Measurements from ENCODE around the gene TAOK3.

The TAOK3 gene

GRCh38 chr12:118183155-118183554, 189.6 kb downstream of the TAOK3 start:
- H3K79me2 ChIP-seq (ENCODE audit: insufficient read depth, low read length), result no peaks in the 10 kb centered on the region
- H3K4me3 ChIP-seq (ENCODE audit: low read length, poor library complexity, severe bottlenecking), result no peak overlapping the region
- no peaks in the 10 kb centered on the region for H3F3A ChIP-seq (ENCODE audit: low read depth)
- H4K20me1 ChIP-seq (ENCODE audit: insufficient read depth, low read length, poor library complexity, severe bottlenecking), result peaks cover 11% of the 10 kb centered on the region
- H3K4me1 ChIP-seq (ENCODE audit: insufficient read depth, low read length, poor library complexity, severe bottlenecking), result peaks cover 7% of the 10 kb centered on the region
- TF ChIP-seq CTCF (conservative IDR thresholded peaks at IDR 0.05; ENCODE audit: low read length) (no peak), EZH2phosphoT487 (IDR thresholded peaks at IDR 0.05; ENCODE audit: borderline replicate concordance) (no peak)
- no peaks in the 10 kb centered on the region for H3K27me3 ChIP-seq (ENCODE audit: insufficient read depth, low read length, poor library complexity, severe bottlenecking)
- peaks cover 58% of the 10 kb centered on the region; the same call in 1 of the 2 replicates for H3K36me3 ChIP-seq (ENCODE audit: insufficient read depth, low read length)
- H2AFZ ChIP-seq (ENCODE audit: low read length), result no peak overlapping the region
- H3K9me2 ChIP-seq (replicated peaks; ENCODE audit: low read depth, low read length), result no peaks in the 10 kb centered on the region
- no peak overlapping the region for H3K4me2 ChIP-seq (ENCODE audit: low read depth, low read length, poor library complexity, severe bottlenecking)
- no peaks in the 10 kb centered on the region for H3K9me3 ChIP-seq (ENCODE audit: insufficient read depth, low read depth, low read length)
- H3K9ac ChIP-seq (ENCODE audit: low read depth, low read length, poor library complexity, severe bottlenecking), result no peak overlapping the region

GRCh38 chr12:118175823-118176447, 196.8 kb downstream of the TAOK3 start:
- no peaks in the 10 kb centered on the region for H3K27me3 ChIP-seq (ENCODE audit: insufficient read depth, low read length, poor library complexity, severe bottlenecking)
- no peaks in the 10 kb centered on the region for H3K4me1 ChIP-seq (ENCODE audit: insufficient read depth, low read length, poor library complexity, severe bottlenecking)
- no peak overlapping the region for H3K4me2 ChIP-seq (ENCODE audit: low read depth, low read length, poor library complexity, severe bottlenecking)
- no peak overlapping the region for H2AFZ ChIP-seq (ENCODE audit: low read length)
- no peak overlapping the region for H3K9ac ChIP-seq (ENCODE audit: low read depth, low read length, poor library complexity, severe bottlenecking)
- no peaks in the 10 kb centered on the region for H3K9me3 ChIP-seq (ENCODE audit: insufficient read depth, low read depth, low read length)
- H3F3A ChIP-seq (ENCODE audit: low read depth), result no peaks in the 10 kb centered on the region
- H3K36me3 ChIP-seq (ENCODE audit: insufficient read depth, low read length), result peaks cover 86% of the 10 kb centered on the region
- H3K4me3 ChIP-seq (ENCODE audit: low read length, poor library complexity, severe bottlenecking), result no peak overlapping the region
- no peaks in the 10 kb centered on the region for H4K20me1 ChIP-seq (ENCODE audit: insufficient read depth, low read length, poor library complexity, severe bottlenecking)
- no peak for TF ChIP-seq CTCF (conservative IDR thresholded peaks at IDR 0.05; ENCODE audit: low read length)
- no peak for TF ChIP-seq EZH2phosphoT487 (IDR thresholded peaks at IDR 0.05; ENCODE audit: borderline replicate concordance)
- H3K9me2 ChIP-seq (replicated peaks; ENCODE audit: low read depth, low read length), result no peaks in the 10 kb centered on the region
- H3K79me2 ChIP-seq (ENCODE audit: insufficient read depth, low read length), result no peaks in the 10 kb centered on the region

GRCh38 chr12:118166946-118167345, 205.8 kb downstream of the TAOK3 start:
- no peaks in the 10 kb centered on the region for H3K9me3 ChIP-seq (ENCODE audit: insufficient read depth, low read depth, low read length)
- TF ChIP-seq CTCF (conservative IDR thresholded peaks at IDR 0.05; ENCODE audit: low read length) (no peak), EZH2phosphoT487 (IDR thresholded peaks at IDR 0.05; ENCODE audit: borderline replicate concordance) (no peak)
- H3F3A ChIP-seq (ENCODE audit: low read depth), result no peaks in the 10 kb centered on the region; the same call in 1 of the 2 replicates

More at GRCh38 chr12:118166946-118167345, 205.8 kb downstream of the TAOK3 start:
- no peaks in the 10 kb centered on the region for H3K9me2 ChIP-seq (replicated peaks; ENCODE audit: low read depth, low read length)
- H3K4me2 ChIP-seq (ENCODE audit: low read depth, low read length, poor library complexity, severe bottlenecking), result no peak overlapping the region
- H3K4me1 ChIP-seq (ENCODE audit: insufficient read depth, low read length, poor library complexity, severe bottlenecking), result no peaks in the 10 kb centered on the region
- H3K9ac ChIP-seq (ENCODE audit: low read depth, low read length, poor library complexity, severe bottlenecking), result no peak overlapping the region
- H3K36me3 ChIP-seq (ENCODE audit: insufficient read depth, low read length), result peaks cover 74% of the 10 kb centered on the region
- H3K27me3 ChIP-seq (ENCODE audit: insufficient read depth, low read length, poor library complexity, severe bottlenecking), result no peaks in the 10 kb centered on the region
- no peak overlapping the region for H2AFZ ChIP-seq (ENCODE audit: low read length)
- no peaks in the 10 kb centered on the region for H3K79me2 ChIP-seq (ENCODE audit: insufficient read depth, low read length)
- H3K4me3 ChIP-seq (ENCODE audit: low read length, poor library complexity, severe bottlenecking), result no peak overlapping the region
- H4K20me1 ChIP-seq (ENCODE audit: insufficient read depth, low read length, poor library complexity, severe bottlenecking), result no peaks in the 10 kb centered on the region

Measured in Loucy (cell line).